Ramos (cell line): ENCODE results near the gene C1QL1.

Experiments
- in situ Hi-C: fragments of 300-500 bp; cut with MboI; formaldehyde crosslinking; loops from one replicate; pipeline ENCODE4 v1.14.3; 2022; ENCODE audit warnings: low sequenced_read_pairs; ENCODE audit not compliant: unreplicated experiment

Gene C1QL1

GRCh38 chr17:44933824-44934744, 34.0 kb downstream of the C1QL1 start:
- in situ Hi-C loops, result no loop called here

DNA sequence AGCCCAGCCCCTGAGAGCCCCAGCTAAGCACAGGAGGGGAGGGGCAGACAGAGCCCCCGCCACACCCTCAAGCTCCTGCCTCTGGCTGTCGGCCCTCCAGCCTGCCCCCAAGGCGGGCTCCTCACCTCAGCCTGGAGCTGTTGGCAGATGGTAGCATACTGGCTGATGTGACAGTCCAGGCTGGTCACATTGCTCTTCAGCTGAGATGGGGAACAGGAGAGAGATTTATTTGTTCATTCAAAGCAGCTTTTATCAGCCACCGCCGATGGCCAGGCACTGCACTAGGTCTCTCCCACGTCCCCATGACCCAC, 35.4 kb downstream of the C1QL1 start:
- in situ Hi-C loops, result no loop called here

- in situ Hi-C loops, result no loop called here
Measured at GRCh38 chr17:44932096-44932786, 35.9 kb downstream of the C1QL1 start.

DNA sequence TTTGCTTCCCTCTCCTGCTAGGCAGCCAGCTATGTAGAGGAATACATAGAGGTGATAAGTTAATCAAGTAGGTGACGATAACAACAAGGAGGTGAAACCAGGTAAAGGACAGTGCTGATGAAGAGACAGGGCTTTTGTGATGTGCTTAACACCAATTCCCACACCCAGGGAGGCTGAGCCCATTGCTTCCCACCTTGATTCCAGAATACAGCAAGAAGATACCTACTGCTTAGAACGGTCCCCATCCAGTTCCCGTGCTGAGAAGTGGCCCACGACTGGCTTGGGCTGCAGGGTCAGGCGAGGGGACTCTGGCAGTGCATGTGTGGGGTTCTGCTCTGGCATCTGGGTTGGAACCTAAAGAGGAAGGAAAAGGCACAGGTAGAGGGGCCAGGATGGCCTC, 36.7 kb downstream of the C1QL1 start:
- in situ Hi-C loops, result no loop called here

GRCh38 chr17:44930667-44931066, 37.4 kb downstream of the C1QL1 start:
- in situ Hi-C loops, result no loop called here

DNA sequence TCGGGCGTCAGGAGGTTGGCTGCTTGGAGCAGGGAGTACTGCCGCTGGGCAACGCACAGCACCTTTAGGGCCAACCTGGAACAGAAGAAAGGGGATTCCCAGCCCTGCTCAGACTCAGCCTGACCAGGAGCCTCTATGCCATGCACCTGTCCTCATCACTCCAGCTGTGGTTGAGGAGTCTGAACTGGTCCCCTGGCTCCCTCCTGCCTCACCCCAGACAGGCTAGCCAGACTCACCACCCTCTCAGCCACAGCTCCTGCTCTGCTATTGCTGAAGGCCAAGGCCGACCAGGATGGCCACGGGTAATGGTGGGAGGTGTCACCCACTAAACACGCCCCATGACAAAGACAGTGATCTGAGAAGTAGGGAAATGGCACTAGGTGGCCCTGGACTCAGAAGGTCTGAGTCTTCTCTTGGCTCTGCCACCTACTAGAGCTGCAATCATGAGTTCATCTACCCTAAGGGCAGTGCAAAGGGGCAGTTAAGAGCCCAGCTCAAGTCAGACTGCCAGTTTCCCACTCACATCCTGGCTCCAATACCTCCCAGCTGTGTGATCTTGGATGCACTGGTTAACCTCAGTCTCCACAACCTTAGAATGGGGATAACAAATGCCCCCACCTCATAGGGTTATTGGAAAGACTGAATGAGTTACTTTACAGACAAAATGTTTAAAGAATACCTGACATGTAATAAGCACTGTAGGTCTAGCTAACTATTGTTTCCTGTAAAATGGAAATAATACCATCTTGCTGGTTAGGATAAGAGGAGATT, 39.0 kb downstream of the C1QL1 start:
- in situ Hi-C loops, result no loop called here

DNA sequence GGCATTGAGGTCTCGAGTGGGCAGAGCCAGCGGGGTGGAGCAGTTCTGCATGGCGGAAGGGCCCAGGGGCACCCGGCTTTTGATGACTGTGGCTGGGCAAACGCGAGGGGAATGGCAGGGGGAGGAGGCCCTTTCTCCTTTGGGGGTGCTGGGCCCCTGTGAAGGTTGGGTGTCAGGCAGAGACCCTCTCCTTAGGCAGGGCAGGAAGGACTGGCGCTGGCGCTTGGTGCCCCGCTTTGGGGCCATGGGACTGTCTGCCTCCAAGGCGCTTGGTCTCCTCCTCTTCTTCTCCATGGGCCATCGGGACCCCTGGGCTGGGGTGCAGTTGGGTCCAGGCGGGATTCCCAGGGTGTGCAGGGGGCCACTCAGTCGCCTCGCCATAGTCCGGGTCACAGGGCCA, 40.0 kb downstream of the C1QL1 start:
- in situ Hi-C loops, result no loop called here

GRCh38 chr17:44927696-44928095, 40.4 kb downstream of the C1QL1 start:
- in situ Hi-C loops, result no loop called here

GRCh38 chr17:44926821-44927525, 41.1 kb downstream of the C1QL1 start:
- in situ Hi-C loops, result no loop called here

DNA sequence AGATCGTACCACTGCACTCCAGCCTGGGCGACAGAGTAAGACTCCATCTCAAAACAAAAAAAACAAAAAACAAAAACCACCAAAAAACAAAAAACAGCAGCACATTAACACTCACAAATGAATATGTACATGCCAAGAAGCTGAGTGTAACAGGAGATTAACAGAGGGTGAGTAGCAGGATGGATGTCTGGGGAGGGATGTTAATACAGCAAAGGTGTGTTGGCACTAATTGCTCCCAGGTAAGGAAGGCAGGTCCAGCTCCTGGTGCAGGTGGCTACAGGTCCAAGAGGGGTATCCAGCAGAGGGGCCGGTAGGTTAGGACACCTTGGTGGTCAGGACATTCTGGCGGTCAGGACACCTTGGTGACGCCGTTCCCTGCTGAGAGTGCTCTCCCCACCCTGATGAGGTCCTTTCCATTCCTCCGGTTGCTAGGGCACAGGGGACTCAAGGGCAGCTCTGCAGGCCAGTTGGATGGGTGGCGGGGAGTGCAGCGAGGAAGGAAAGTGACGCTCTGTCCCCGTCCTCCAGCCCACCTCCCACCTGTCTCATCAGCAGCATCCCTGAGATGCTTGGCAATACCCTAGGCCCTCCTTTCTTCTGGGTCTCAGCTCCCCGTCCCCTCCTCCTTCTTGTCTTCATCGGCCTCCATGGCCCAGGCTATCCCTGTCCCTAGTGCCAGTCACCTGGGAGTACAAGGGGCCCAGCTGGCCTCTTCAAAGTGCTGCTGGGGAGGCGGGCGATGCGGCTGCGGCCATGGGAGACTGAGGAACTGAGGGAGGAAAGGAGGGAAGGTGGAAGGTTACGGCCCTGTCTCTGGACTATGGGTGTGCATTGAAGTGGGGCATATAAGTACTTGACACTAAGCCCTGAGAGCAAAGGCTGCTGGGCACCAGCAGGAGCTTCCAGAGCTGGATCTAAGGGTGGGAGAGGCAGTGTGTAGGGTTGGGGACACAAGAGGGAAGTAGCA, 42.1 kb downstream of the C1QL1 start:
- in situ Hi-C loops, result no loop called here

- in situ Hi-C loops, result no loop called here
Measured at GRCh38 chr17:44924107-44924544, 44.0 kb downstream of the C1QL1 start.

DNA sequence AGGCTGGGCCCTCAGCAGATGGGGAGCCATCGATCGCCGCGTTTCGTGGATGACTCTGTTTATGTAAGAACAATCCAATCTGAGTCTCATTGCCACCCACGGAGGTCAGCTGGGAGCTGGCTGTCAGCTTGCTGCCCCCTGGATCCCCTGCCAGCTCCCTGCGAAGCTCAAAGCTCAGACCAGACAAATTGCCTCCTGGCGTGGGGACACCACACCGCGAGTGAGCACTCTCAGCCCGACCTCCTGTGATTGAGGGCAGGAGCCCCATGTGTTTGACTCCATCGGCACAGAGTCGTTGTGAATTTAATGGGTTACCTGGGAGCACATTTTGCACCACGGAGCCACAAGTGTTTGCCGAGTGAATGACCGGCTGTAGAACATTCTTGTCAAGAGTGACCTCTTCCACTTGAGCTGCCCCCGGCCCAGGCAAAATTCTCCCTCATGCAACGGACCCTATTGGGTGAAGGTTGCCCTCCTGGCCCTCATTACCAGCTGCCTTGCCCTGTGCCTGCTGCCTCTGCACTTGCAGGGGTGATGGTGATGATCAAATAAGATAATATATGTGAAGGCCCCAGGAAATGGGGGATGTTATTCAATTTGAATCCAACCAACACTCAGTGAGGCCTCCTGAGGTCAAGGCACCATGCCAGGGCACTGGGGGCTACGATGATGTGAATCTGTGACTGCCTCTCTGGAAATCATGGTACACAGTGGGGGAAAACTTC, 45.2 kb downstream of the C1QL1 start:
- in situ Hi-C loops, result no loop called here

- in situ Hi-C loops, result no loop called here
Measured at GRCh38 chr17:44922136-44922535, 46.0 kb downstream of the C1QL1 start.

DNA sequence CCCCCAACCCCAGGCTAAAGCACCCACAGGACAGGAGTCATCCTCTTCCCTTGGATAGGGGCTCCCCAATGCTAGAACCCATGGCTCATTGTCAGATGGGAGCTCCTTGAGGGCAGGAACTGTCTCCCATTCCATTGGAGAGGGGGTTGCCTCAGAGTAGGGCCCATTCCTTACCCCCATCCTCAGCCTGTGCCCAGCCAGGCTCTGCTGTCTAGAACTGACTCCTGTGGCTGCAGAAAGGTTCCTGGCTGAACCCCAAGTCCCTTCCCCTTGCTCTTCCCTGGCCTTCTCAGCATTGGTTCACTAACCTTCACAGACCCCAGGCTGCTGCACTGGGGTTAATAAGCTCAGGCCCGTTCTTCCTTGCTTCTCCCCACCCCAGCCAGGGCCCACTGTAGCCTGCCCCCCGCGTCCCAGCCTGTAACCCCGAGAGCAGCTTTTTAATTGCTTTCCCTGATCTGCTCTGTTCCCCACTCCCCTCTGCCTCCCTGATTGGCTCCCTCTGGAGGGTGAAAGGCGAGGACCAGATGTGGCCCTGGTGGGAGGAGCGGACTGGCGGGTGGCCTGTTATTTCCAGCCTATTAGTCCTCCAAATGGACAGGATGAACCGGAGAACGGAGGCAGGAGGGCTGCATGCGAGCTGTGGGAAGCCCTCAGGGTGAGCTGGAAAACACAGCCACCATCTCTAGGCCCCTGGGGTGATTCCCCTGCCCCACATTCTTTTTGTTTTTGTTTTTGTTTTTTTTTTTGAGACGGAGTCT, 46.8 kb downstream of the C1QL1 start:
- in situ Hi-C loops, result no loop called here

- in situ Hi-C loops, result no loop called here
Measured at GRCh38 chr17:44920565-44920940, 47.5 kb downstream of the C1QL1 start.

GRCh38 chr17:44919885-44920564, 48.1 kb downstream of the C1QL1 start:
- in situ Hi-C loops, result loop anchor here (5.0 kb wide), 1 partner anchor 107 kb away; no protein-coding TSS in a partner anchor

DNA sequence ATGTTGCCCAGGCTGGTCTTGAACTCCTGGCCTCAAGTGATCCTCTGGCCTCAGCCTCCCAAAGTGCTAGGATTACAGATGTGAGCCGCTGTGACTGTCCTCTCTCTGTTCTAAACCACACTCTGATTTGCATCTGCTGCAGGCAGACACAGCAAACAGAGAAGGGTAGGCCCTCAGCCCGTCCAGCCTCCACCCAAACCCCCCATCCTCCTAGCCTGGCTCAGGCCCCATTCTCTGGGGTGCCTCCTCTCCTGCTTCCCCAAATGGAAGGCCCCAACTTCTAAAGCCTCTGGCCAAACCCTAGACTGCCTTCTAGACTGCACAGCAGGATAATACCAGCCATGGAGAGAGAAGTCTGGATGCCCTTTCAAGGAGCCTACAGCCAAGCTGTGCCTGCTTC, 48.7 kb downstream of the C1QL1 start:
- in situ Hi-C loops, result loop anchor here (5.0 kb wide), 1 partner anchor 108 kb away; no protein-coding TSS in a partner anchor
